NB4 (cell line): ENCODE results near the gene DUSP14.

ENCODE experiments used
- POLR2A ChIP-seq: IDR thresholded peaks from 2 replicates; pipeline ENCODE4 v1.6.1; 2011; ENCODE audit warnings: mild to moderate bottlenecking; ENCODE audit not compliant: insufficient read length; ENCODE audit errors: extremely low read depth
- TF ChIP-seq, protein P1 (sequence below): IDR thresholded peaks from one replicate; pipeline ENCODE4 v1.5.1; 2012; ENCODE audit warnings: low read depth, low read length

DNA sequence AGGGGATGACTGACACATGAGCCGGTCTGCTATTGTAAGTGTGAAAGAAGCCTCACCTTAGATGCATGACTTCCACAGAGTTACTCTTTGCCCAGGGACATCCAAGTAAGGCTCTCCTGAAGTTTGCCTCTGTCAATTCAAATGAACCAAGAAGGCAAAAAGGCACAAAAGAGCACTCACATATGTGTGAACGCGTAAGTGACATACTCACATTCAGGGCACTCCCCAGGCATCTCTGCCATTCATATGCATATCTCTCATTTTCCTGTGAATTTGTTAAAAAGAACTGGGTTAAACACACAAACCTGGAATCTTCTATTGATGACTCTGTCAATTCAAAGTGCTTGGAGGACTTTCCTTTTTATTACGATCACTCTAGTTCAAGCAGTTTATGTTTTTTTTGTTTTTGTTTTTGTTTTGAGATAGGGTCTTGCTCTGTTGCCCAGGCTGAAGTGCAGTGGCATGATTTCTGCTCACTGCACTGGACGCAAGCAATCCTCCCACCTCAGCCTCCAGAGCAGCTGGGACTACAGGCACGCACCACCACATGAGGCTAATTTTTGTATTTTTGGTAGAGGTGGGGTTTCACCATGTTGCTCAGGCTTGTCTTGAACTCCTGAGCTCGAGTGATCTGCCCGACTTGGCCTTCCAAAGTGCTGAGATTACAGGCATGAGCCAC, 49.4 kb downstream of the DUSP14 start:
- TF ChIP-seq, protein P1, sequence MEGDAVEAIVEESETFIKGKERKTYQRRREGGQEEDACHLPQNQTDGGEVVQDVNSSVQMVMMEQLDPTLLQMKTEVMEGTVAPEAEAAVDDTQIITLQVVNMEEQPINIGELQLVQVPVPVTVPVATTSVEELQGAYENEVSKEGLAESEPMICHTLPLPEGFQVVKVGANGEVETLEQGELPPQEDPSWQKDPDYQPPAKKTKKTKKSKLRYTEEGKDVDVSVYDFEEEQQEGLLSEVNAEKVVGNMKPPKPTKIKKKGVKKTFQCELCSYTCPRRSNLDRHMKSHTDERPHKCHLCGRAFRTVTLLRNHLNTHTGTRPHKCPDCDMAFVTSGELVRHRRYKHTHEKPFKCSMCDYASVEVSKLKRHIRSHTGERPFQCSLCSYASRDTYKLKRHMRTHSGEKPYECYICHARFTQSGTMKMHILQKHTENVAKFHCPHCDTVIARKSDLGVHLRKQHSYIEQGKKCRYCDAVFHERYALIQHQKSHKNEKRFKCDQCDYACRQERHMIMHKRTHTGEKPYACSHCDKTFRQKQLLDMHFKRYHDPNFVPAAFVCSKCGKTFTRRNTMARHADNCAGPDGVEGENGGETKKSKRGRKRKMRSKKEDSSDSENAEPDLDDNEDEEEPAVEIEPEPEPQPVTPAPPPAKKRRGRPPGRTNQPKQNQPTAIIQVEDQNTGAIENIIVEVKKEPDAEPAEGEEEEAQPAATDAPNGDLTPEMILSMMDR, result no peak
- no peak for TF ChIP-seq POLR2A
